Globus pallidus (tissue), 1 donor: ENCODE measurements around the gene AMFR.
A peak's percentile ranks its signal among the peaks of the same experiment; 100 is the strongest.
"Not testable (repeated sequence)": the region's sequence is repeated elsewhere in the genome, so short reads cannot be mapped to it uniquely, and the experiment has no call there.

ENCODE experiments used
- DNase-seq: peaks from one replicate; pipeline ENCODE4 v3.0.0-alpha.2; 2015; ENCODE audit warnings: low spot score

Gene AMFR

GRCh38 chr16:56423584-56424403 is 1.6 kb downstream of the AMFR start:
- DNase-seq: peak; percentile 22

DNA sequence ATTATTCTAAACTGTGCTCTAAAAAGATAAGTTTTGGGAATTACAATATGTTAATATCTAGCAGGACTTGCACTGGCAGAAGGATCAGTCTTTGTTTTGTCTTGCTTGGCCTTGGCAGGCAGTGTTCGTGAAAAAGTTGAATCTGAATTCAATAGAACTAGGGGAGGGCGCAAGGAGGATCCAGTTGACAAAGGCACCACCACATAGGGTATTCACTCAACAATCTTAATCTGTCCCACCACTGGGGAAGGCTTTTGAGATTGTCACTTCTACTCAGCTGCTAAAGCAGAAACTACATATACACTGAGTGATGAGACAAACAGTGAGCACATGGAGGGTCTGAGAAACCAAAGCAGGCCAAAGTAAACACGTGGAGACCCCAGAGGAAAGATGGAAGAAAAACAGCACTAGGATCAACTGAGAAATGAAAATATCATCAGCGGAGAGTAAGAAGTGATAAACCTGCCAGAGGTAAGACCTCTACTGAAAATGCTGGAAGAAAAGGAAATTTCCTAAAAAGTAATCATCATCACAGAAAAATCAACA is 2.4 kb downstream of the AMFR start:
- peak; percentile 26 for DNase-seq

GRCh38 chr16:56421976-56422669 is 3.2 kb downstream of the AMFR start:
- no peak for DNase-seq

GRCh38 chr16:56421313-56421712 is 4.0 kb downstream of the AMFR start:
- no peak for DNase-seq

- DNase-seq: no peak
These were observed 4.7 kb downstream of the AMFR start for GRCh38 chr16:56420613-56421012.

- no peak for DNase-seq
These were observed 5.4 kb downstream of the AMFR start for GRCh38 chr16:56419740-56420548.

DNA sequence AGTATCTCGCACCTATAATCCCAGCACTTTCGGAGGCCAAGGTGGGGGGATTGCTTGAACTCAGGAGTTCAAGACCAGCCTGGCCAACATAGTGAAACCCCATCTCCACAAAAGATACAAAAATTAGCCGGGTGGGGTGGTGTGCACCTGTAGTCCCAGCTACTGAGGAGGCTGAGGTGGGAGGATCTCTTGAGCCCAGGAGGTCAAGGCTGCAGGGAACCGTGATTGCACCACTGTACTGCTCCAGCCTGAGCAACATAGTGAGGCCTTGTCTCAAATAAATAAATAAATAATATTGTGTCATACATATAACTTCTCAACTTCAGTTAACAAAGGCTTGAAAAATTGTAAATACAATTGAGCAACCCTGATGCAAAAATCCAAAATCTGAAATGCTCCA is 8.2 kb downstream of the AMFR start:
- no peak for DNase-seq

GRCh38 chr16:56415875-56416274 is 9.5 kb downstream of the AMFR start:
- DNase-seq: no peak

GRCh38 chr16:56414366-56414765 is 11.0 kb downstream of the AMFR start:
- DNase-seq: no peak

- DNase-seq: no peak
These were observed 12.0 kb downstream of the AMFR start for GRCh38 chr16:56413381-56413780.

GRCh38 chr16:56411624-56412023 is 13.7 kb downstream of the AMFR start:
- no peak for DNase-seq

GRCh38 chr16:56411123-56411522 is 14.2 kb downstream of the AMFR start:
- DNase-seq: no peak

- DNase-seq: no peak
These were observed 16.1 kb downstream of the AMFR start for GRCh38 chr16:56409195-56409594.

DNA sequence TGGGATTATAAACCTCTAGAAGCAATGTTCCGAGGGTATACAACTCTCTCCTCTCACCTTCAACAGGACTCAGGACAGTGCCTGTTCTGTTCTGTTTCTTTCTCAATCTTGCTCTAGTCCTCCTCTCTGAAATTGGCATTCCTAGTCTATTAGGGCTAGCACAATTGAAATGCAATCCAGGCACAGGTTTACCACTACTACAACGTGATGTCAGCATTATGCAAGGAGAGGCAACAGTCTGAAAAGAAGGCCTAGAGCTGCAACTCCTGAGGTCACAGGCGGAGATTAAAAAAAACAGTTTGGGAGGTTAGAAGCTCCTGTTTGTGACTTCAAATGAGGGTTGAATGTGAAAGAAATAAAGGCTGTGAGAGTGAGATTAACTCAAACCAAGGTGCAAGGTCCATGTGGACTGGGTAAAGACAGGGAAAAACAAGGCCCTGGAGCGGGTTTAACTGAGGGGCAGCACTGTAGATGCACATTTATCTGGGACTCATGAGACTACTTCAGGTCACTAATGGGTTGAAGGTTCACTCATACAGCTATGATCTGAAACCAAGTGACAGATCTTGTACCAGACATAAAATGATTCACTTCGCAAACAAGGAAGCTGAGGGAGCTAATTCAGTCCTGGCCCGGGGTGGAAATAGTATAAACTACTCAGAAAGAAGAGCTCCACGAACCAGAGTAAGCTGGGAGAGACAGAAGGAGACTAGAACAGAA is 16.8 kb downstream of the AMFR start:
- DNase-seq: no peak

GRCh38 chr16:56405977-56406672 is 19.2 kb downstream of the AMFR start:
- no peak for DNase-seq

DNA sequence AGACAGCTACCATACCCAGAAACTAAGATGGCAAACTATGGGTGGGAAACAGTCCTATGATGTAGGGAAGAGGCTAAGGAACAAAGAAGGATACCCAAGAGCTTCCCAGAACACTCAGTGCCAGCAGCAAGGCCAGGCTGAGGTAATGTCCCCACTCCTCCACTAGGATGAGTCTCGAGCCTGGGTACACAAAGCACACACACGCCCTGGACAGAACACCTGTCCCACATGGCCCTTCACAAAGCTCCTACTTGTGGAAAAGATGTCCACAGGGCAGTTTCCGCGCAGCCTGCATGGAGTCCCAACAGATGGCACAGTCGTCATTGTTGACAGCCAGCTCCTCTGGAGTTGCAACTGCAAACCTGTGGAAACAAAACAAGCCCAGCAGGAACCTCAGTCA is 23.9 kb downstream of the AMFR start:
- no peak for DNase-seq

DNA sequence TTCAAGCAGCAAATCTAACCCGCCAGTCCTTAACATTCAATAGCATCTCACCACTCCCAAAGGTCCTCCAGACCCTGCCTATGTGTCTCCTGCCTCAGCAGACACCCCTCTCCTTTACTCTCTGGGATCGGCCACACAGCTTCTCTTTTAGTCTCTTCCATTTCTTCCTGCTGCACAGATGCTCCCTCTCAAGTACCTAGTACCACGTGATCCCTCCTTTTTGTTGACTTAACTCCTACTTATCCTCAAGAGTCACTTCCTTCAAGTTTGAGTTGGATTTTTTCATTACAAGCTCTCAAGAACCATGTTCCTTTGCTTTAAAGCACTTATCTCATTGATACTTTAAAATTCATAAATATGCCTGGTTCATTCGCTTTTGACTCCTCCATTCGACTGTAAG is 24.9 kb downstream of the AMFR start:
- DNase-seq: no peak

- no peak for DNase-seq
These were observed 25.9 kb downstream of the AMFR start for GRCh38 chr16:56399486-56399885.

GRCh38 chr16:56399047-56399446 is 26.3 kb downstream of the AMFR start:
- DNase-seq: no peak

GRCh38 chr16:56396724-56397123 is 28.6 kb downstream of the AMFR start:
- not testable (repeated sequence) for DNase-seq

DNA sequence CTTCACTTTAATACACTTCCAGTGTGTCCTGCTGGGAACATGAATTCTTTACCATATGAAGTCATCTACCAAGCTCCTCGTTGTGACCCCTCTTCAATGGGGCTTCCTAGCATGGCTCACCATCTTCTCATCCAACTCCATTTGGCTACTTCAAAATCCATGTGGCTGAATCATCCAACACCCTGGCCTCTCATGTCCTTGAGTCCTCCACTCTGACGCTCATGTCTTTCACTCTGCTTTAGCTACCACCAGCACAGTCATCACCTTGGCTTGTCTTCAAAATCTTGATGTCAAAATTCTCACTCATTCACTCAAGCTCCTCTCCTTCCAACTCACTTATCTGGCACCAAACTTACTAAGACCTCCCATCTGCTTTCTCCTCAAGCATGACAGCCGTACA is 35.8 kb downstream of the AMFR start:
- DNase-seq: no peak
